GM13976 (cell line): ENCODE data around the gene LTBP3.
"Not testable (repeated sequence)": the region's sequence is repeated elsewhere in the genome, so short reads cannot be mapped to it uniquely, and the experiment has no call there.

Experiments used
- DNase-seq: peaks from one replicate; pipeline ENCODE4 v3.0.0; 2012; ENCODE audit warnings: low spot score
- CTCF ChIP-seq: IDR thresholded peaks from 2 replicates; pipeline ENCODE4 v1.5.1; 2012; ENCODE audit warnings: borderline replicate concordance, mild to moderate bottlenecking; ENCODE audit not compliant: insufficient read depth; ENCODE audit errors: extremely low read depth, missing control alignments, control extremely low read depth
- in situ Hi-C: fragments of 300-500 bp; cut with MboI; formaldehyde crosslinking; loops from one replicate; pipeline ENCODE4 v1.12.0; 2022; ENCODE audit warnings: low sequenced_read_pairs, mixed read lengths, inconsistent platforms; ENCODE audit not compliant: unreplicated experiment

The LTBP3 gene

DNA sequence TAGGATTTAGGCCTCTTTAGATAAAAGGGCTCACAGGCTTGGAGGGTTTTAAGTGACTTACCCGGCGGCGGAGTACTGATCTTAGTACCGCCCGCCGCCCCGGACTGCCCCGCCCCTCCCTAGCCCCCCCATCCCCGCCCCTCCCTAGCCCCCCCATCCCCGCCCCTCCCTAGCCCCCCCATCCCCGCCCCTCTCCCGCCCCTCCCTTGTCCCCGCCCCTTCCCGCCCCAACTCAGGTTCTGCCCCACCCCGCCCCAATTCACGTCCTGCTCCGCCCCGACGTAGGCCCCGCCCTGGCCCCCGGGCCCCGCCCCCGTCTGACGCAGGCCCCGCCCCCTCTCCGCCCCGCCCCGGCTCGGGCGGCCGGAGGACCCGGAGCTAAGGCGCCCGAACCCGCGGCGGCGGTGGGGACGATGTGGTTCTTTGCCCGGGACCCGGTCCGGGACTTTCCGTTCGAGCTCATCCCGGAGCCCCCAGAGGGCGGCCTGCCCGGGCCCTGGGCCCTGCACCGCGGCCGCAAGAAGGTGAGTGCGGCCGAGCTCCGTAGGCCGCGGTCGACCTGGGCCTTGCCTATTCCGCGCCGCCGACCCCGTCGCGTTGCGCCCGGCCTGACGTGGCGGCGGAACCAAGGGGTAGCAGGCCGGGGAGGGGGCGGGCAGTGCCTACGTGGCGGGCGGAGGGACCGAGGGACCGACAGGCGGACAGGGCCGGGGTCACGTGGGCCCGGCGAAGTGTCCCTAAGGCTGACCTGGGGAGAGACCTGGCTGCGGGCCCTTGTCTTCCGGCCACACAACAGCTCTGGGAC lies 33.2 kb downstream of the LTBP3 start, which contains the start of gene SCYL1:
Gene SCYL1, plus strand, starts transcription at position 343 of the 805 bp plus-strand sequence. Its CDS starts 71 bp downstream, at position 414.
- no peak for TF ChIP-seq CTCF
- in situ Hi-C loops = no loop called here
- peak; percentile 97 for DNase-seq

- in situ Hi-C loops = no loop called here
- DNase-seq = peak; percentile 13
- no peak for TF ChIP-seq CTCF
Observed at GRCh38 chr11:65524014-65524740, 34.0 kb downstream of the LTBP3 start.

DNA sequence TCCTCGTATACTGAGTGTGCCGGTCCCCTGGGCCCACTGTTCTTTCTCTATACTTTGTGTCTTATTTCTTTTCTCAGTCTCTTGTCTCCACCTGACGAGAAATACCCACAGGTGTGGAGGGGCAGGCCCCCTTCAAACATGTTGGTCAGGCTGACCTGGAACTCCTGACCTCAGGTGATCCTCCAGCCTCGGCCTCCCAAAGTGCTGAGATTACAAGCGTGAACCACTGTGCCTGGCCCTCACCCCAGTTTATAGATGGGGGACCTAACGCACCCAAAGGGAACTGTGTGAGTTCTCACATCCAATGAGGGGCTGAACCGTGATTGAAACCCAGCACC lies 34.6 kb downstream of the LTBP3 start:
- in situ Hi-C loops, DNase-seq: not testable (repeated sequence)

- in situ Hi-C loops = not testable (repeated sequence)
- peak; percentile 17 for DNase-seq
Observed at GRCh38 chr11:65522718-65523630, 35.2 kb downstream of the LTBP3 start.

DNA sequence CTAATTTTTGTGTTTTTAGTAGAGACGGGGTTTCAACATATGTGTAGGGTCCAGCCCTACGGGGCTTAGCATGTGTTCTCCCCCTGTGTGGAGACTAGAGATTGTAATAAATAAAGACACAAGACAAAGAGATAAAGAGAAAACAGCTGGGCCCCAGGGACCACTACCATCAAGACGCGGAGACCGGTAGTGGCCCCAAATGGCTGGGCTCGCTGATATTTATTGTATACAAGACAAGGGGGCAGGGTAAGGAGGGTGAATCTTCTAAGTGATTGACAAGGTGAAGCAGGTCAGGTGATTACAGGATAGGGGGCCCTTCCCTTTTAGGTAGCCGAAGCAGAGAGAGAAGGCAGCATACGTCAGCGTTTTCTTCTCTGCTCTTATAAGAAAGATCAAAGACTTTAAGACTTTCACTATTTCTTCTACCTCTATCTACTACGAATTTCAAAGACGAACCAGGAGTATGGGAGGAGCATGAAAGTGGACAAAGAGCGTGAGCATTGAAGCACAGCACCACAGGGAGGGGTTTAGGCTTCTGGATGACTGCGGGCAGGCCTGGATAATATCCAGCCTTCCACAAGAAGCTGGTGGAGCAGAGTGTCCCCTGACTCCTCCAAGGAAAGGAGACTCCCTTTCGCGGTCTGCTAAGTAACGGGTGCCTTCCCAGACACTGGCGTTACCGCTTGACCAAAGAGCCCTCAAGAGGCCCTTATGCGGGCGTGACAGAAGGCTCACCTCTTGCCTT lies 36.2 kb downstream of the LTBP3 start:
- in situ Hi-C loops, DNase-seq: not testable (repeated sequence)

- DNase-seq, in situ Hi-C loops: not testable (repeated sequence)
Observed at GRCh38 chr11:65518941-65519549, 39.1 kb downstream of the LTBP3 start.

GRCh38 chr11:65516135-65516968 lies 41.8 kb downstream of the LTBP3 start:
- no peak for TF ChIP-seq CTCF
- DNase-seq = peak; percentile 12
- in situ Hi-C loops = no loop called here

- DNase-seq, in situ Hi-C loops: not testable (repeated sequence)
Observed at GRCh38 chr11:65512311-65512710, 45.8 kb downstream of the LTBP3 start.
